Measurements from ENCODE around the gene ULK3. TPM values are rescaled to one million over a fixed set of nuclear protein-coding genes. Genes with fewer than 3 reads are reported as not detected.

Gene ULK3, protein sequence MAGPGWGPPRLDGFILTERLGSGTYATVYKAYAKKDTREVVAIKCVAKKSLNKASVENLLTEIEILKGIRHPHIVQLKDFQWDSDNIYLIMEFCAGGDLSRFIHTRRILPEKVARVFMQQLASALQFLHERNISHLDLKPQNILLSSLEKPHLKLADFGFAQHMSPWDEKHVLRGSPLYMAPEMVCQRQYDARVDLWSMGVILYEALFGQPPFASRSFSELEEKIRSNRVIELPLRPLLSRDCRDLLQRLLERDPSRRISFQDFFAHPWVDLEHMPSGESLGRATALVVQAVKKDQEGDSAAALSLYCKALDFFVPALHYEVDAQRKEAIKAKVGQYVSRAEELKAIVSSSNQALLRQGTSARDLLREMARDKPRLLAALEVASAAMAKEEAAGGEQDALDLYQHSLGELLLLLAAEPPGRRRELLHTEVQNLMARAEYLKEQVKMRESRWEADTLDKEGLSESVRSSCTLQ
- total RNA-seq, result 10 to 100 TPM; 54.8 to 75.1 (median 64.7) TPM
- total RNA-seq (2013), result 62.7 TPM

DNA sequence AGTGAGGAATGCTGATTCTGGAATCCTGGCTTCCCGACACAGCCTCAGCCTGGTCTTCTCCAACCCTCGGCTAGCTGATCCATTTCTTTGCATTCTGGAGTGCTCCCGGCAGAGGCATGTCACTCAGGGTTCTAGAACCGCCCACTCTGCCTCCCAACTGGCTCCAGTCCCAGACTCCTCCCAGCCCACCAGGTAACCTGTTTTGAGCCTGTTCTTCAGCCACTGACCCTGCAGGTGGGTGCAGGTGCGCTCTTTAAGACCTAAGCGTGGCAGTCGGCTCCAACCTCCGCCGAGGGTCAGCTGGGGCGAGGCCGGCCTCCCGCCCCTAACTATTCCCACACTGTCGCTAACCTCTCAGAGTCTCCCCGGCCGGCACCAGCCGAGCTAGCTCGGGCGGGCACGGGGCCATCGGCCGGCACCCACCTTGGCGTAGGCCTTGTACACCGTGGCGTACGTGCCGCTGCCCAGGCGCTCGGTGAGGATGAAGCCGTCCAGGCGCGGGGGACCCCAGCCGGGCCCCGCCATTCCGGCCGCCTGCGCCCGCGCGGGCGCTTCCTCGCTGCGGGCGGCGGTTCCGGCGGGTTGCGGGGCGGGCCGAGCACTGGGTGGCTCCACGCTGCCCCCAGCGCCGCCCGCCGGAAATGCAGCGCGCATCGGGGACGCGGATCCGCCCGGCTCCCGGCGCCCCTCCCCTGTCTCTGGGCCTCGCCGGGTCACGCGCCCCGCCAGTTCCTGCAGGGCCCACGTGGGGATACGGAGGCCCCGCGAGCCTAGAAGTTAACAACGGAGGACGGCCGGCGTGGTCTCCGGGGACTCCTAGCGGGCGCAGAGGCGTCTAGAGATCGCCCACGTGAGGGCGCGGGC lies at the start of gene ULK3:
Gene ULK3 (minus strand): TSS at position 576 of the 864 bp plus-strand sequence. CDS start 51 bp downstream, at position 525.
- H3K4me3 ChIP-seq (ENCODE audit: low read length), result peak within 1 kb of the TSS; percentile 90
- H3K9me3 Mint-ChIP-seq, result no peaks in the 10 kb centered on the region
- intact Hi-C loops (cut with micrococcal nuclease), result loop anchor here (5.0 to 10.0 kb wide), 3 partner anchors 56 to 362 kb away; partner anchors contain the start of genes C15orf39 and FAM219B
- DNase-seq, result peak; percentile 93 to 95
- peak; percentile 92 to 98 (median 93) for ATAC-seq
- no peaks in the 10 kb centered on the region for H3K27me3 ChIP-seq (ENCODE audit: control insufficient read depth, insufficient read depth, low read length)
- WGBS (ENCODE audit: insufficient coverage), result under 1% methylated on average over 84 of the region's 84 CpGs
- peak within 1 kb of the TSS; percentile 80 for H3K27ac ChIP-seq (ENCODE audit: low read length)
- H3K4me1 Mint-ChIP-seq, result peaks cover 18 to 49% of the 10 kb centered on the region in 2 donors
- peaks cover 5% of the 10 kb centered on the region for H3K36me3 Mint-ChIP-seq
- no peaks in the 10 kb centered on the region for H3K9me3 ChIP-seq (ENCODE audit: control insufficient read depth, insufficient read depth, low read length)
- H3K36me3 ChIP-seq (ENCODE audit: control insufficient read depth, insufficient read depth, low read length), result peaks cover 14% of the 10 kb centered on the region
- H3K27me3 Mint-ChIP-seq (ENCODE audit: low read depth in 2 of 2), result no peaks in the 10 kb centered on the region
- TF ChIP-seq, protein P1, sequence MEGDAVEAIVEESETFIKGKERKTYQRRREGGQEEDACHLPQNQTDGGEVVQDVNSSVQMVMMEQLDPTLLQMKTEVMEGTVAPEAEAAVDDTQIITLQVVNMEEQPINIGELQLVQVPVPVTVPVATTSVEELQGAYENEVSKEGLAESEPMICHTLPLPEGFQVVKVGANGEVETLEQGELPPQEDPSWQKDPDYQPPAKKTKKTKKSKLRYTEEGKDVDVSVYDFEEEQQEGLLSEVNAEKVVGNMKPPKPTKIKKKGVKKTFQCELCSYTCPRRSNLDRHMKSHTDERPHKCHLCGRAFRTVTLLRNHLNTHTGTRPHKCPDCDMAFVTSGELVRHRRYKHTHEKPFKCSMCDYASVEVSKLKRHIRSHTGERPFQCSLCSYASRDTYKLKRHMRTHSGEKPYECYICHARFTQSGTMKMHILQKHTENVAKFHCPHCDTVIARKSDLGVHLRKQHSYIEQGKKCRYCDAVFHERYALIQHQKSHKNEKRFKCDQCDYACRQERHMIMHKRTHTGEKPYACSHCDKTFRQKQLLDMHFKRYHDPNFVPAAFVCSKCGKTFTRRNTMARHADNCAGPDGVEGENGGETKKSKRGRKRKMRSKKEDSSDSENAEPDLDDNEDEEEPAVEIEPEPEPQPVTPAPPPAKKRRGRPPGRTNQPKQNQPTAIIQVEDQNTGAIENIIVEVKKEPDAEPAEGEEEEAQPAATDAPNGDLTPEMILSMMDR (IDR thresholded peaks at IDR 0.05), result peak; percentile 70
- H3K27ac Mint-ChIP-seq, result peak within 1 kb of the TSS; percentile 91
- peak within 1 kb of the TSS; percentile 91 for H3K4me3 Mint-ChIP-seq
- H3K4me1 ChIP-seq (ENCODE audit: control insufficient read depth, insufficient read depth, low read length), result peaks cover 48% of the 10 kb centered on the region

DNA sequence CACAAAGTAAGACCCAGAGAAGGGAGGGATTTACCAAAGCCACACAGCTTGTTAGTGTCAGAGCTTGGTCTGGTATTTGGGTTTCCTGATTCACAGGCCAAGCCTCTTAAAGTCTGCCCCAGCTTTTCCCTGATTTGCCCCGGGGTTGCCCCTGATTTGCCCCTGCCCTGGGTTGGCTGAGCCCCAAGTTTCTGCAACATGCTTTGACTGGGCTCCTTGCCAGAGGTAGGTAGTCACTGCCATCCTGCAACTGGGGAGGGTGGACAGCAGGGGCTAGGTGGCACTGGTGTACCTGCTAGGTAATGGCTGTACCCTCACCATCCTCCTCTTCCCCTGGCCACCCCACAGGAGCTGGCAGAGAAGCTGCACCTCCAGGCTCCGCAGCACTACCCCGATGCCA lies 49.4 kb upstream of the ULK3 start:
- H3K4me1 ChIP-seq (ENCODE audit: control insufficient read depth, insufficient read depth, low read length), result peaks cover 42% of the 10 kb centered on the region
- intact Hi-C loops (cut with micrococcal nuclease), result no loop called here
- 88% methylated on average over 3 of the region's 3 CpGs for WGBS (ENCODE audit: insufficient coverage)

DNA sequence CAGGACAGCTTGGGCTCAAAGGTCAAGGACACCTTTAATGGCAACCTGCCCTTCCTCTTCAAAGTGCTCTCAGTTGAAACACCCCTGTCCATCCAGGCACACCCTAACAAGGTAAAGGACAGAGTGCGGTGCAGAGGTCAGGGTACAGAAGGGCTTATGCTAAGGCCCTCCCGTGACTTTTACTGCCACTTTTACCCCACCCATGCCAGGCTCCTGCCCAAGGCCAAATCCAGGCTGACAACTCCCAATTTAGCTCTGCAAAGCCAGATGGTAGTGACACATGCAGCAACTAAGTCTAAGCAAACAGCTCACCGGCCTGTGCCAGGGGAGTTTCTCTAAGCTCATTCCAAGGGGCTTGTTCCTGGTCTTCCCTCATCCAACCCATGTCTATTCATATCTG lies 48.5 kb upstream of the ULK3 start:
- peak overlapping the region; percentile 59 for H3K4me3 Mint-ChIP-seq
- no peaks in the 10 kb centered on the region for H3K9me3 ChIP-seq (ENCODE audit: control insufficient read depth, insufficient read depth, low read length)
- H3K9me3 Mint-ChIP-seq, result no peaks in the 10 kb centered on the region
- TF ChIP-seq, protein P1 (IDR thresholded peaks at IDR 0.05), result no peak
- H3K36me3 Mint-ChIP-seq, result no peaks in the 10 kb centered on the region
- H3K27me3 Mint-ChIP-seq (ENCODE audit: low read depth in 2 of 2), result no peaks in the 10 kb centered on the region
- H3K4me3 ChIP-seq (ENCODE audit: low read length), result no peak overlapping the region
- peaks cover 27 to 36% of the 10 kb centered on the region in 2 donors for H3K4me1 Mint-ChIP-seq
- DNase-seq, result no peak
- peak overlapping the region in 1 of 2 donors; percentile 26 for H3K27ac Mint-ChIP-seq
- H3K27me3 ChIP-seq (ENCODE audit: control insufficient read depth, insufficient read depth, low read length), result no peaks in the 10 kb centered on the region
- no peak overlapping the region for H3K27ac ChIP-seq (ENCODE audit: low read length)
- H3K36me3 ChIP-seq (ENCODE audit: control insufficient read depth, insufficient read depth, low read length), result no peaks in the 10 kb centered on the region
- WGBS (ENCODE audit: insufficient coverage), result 98% methylated on average over 3 of the region's 3 CpGs
- intact Hi-C loops (cut with micrococcal nuclease), result loop anchor here (2.0 kb wide), 1 partner anchor 15 kb away; the partner anchor contains the start of gene FAM219B
- no peak for ATAC-seq
- peaks cover 42% of the 10 kb centered on the region for H3K4me1 ChIP-seq (ENCODE audit: control insufficient read depth, insufficient read depth, low read length)

More for the DNA sequence above, 49.4 kb upstream of the ULK3 start:
- Histone ChIP-seq H3K9me3 (ENCODE audit: control insufficient read depth, insufficient read depth, low read length) (no peaks in the 10 kb centered on the region), H3K27ac (ENCODE audit: low read length) (no peak overlapping the region), H3K27me3 (ENCODE audit: control insufficient read depth, insufficient read depth, low read length) (no peaks in the 10 kb centered on the region), H3K36me3 (ENCODE audit: control insufficient read depth, insufficient read depth, low read length) (no peaks in the 10 kb centered on the region), H3K4me3 (ENCODE audit: low read length) (no peak overlapping the region)
- Mint-ChIP-seq H3K27ac (peak overlapping the region; percentile 26 to 75), H3K4me3 (no peak overlapping the region), H3K27me3 (ENCODE audit: low read depth in 2 of 2) (no peaks in the 10 kb centered on the region), H3K36me3 (no peaks in the 10 kb centered on the region), H3K4me1 (peaks cover 27 to 36% of the 10 kb centered on the region in 2 donors), H3K9me3 (no peaks in the 10 kb centered on the region)
- DNase-seq (no peak), ATAC-seq (no peak)
- TF ChIP-seq, protein P1 (IDR thresholded peaks at IDR 0.05), result no peak
